T-helper 17 cell (primary cell): ENCODE results near the gene RECK. TPM values are rescaled to one million over a fixed set of nuclear protein-coding genes. Genes with fewer than 3 reads are reported as not detected.
"Not testable (repeated sequence)": the region's sequence is repeated elsewhere in the genome, so short reads cannot be mapped to it uniquely, and the experiment has no call there.

Experiments
- ATAC-seq: fragments of 150-1000 bp; cut with Tn5 transposase; 2 replicates; pipeline ENCODE4 v1.10.0; 2021; ENCODE audit warnings: mild to moderate bottlenecking, moderate library complexity
- DNase-seq, 3 donors: peaks; one replicate each; pipeline versions ENCODE4 v3.0.0 to v3.0.0-alpha.2; 2020 to 2021
- H3K9me3 ChIP-seq: one replicate; pipeline ENCODE4 v1.7.0; 2013; ENCODE audit warnings: low read length, mild to moderate bottlenecking; ENCODE audit not compliant: control insufficient read depth, poor library complexity, severe bottlenecking
- H3K27ac Mint-ChIP-seq: one replicate; pipeline ENCODE4 v1.8.0; 2022; ENCODE audit warnings: mild to moderate bottlenecking, moderate library complexity, mixed read lengths
- H3K27me3 Mint-ChIP-seq: one replicate; pipeline ENCODE4 v1.8.0; 2022; ENCODE audit warnings: mixed read lengths
- H3K36me3 Mint-ChIP-seq: one replicate; pipeline ENCODE4 v1.8.0; 2022; ENCODE audit warnings: low read depth, mixed read lengths
- H3K4me1 Mint-ChIP-seq: one replicate; pipeline ENCODE4 v1.8.0; 2022; ENCODE audit warnings: mild to moderate bottlenecking, mixed read lengths
- H3K4me3 Mint-ChIP-seq: one replicate; pipeline ENCODE4 v1.8.0; 2022; ENCODE audit warnings: mild to moderate bottlenecking, moderate library complexity, mixed read lengths
- total RNA-seq, 4 donors: library from RNA in 2 of 4; stranded (reverse) in 2 of 4; gene quantifications; one replicate each; pipeline ENCODE4 v1.2.3 and lab custom pipeline; 2022 to 2026

RECK gene
- total RNA-seq, 2 donors from 2014 or later: 6.4 to 7.8 TPM

GRCh38 chr9:36118706-36119105 lies 82.0 kb downstream of the RECK start:
- H3K4me3 Mint-ChIP-seq: no peak overlapping the region
- ATAC-seq: no peak
- DNase-seq: no peak
- H3K36me3 Mint-ChIP-seq: peaks cover 8% of the 10 kb centered on the region
- H3K27me3 Mint-ChIP-seq: no peaks in the 10 kb centered on the region
- H3K27ac Mint-ChIP-seq: no peak overlapping the region
- no peaks in the 10 kb centered on the region for H3K9me3 ChIP-seq
- H3K4me1 Mint-ChIP-seq: peaks cover 4% of the 10 kb centered on the region

DNA sequence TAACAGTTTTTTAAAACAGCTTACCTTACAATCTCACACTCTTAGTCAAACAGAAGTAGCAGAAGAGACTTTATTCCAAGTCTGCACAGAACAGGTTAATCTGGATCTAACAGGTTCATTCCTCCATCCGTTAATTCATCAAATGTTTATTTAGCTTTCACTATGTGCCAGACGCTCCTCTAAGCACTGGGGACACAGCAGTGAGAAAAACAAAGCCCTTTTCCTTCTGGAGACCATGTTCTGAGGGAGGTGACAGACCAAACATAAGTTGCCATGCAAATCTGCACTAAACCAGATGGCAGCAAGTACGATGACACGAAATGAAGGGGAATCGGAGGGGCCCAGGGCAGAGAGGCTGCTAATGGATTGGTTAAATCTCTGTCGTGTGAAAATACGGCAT lies 82.8 kb downstream of the RECK start:
- Mint-ChIP-seq H3K4me3 (no peak overlapping the region), H3K27me3 (no peaks in the 10 kb centered on the region), H3K4me1 (peaks cover 4% of the 10 kb centered on the region), H3K27ac (no peak overlapping the region), H3K36me3 (peaks cover 8% of the 10 kb centered on the region)
- no peak for ATAC-seq
- H3K9me3 ChIP-seq: no peaks in the 10 kb centered on the region
- no peak for DNase-seq

GRCh38 chr9:36120705-36121104 lies 84.0 kb downstream of the RECK start:
- no peaks in the 10 kb centered on the region for H3K27me3 Mint-ChIP-seq

GRCh38 chr9:36121971-36122370 lies 85.3 kb downstream of the RECK start:
- Mint-ChIP-seq H3K27me3 (no peaks in the 10 kb centered on the region), H3K4me3 (no peak overlapping the region), H3K4me1 (peaks cover 16% of the 10 kb centered on the region), H3K36me3 (peaks cover 8% of the 10 kb centered on the region), H3K27ac (peak overlapping the region; percentile 73)
- DNase-seq: no peak
- no peaks in the 10 kb centered on the region for H3K9me3 ChIP-seq
- ATAC-seq: no peak

More at GRCh38 chr9:36120705-36121104, 84.0 kb downstream of the RECK start:
- Mint-ChIP-seq H3K4me1 (peaks cover 10% of the 10 kb centered on the region), H3K4me3 (no peak overlapping the region), H3K27ac (peak overlapping the region; percentile 73), H3K36me3 (peaks cover 8% of the 10 kb centered on the region)
- DNase-seq: no peak
- H3K9me3 ChIP-seq: no peaks in the 10 kb centered on the region
- no peak for ATAC-seq

GRCh38 chr9:36123515-36123914 lies 86.8 kb downstream of the RECK start:
- peaks cover 4% of the 10 kb centered on the region for H3K36me3 Mint-ChIP-seq
- no peak overlapping the region for H3K27ac Mint-ChIP-seq
- peaks cover 27% of the 10 kb centered on the region for H3K4me1 Mint-ChIP-seq
- no peaks in the 10 kb centered on the region for H3K27me3 Mint-ChIP-seq
- ATAC-seq: no peak
- no peaks in the 10 kb centered on the region for H3K9me3 ChIP-seq
- no peak for DNase-seq
- H3K4me3 Mint-ChIP-seq: no peak overlapping the region

DNA sequence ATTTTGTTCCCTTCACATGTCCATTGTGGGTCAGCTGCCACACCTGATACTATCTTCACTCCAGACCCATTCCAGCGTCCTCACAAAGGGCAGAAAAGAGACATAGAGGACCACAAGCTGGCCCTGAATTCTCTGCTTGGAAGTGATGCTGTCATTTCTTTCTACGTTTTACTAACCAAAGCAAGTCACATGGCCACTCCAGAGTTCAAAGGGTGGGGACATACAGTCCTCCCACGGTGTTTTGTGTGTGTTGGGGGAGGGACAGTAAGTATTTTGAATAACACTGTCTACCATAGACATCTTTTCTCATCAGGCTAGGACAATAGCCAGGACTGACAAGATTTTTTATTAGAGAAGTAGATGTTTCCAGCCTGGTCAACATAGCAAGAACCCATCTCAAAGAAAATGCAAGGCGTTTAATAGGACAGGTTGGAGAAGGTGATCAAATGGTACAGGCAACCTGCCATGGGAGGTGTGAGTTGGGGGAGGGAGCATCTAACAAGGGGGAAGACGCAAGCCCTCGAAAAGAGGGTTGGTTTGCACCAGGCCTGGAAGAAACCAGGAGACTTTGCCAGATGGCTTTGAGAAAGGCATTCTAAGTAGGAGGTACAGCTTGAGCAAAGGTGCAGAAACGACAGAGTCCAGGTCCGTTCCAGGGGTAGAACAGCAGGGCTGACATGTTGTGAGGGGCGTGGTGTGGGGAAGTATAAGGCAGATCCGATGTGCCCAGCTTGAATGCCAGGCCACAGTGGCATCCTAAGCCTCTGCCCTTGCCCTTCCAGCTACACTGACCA lies 88.5 kb downstream of the RECK start:
- H3K9me3 ChIP-seq: no peaks in the 10 kb centered on the region
- peaks cover 27% of the 10 kb centered on the region for H3K4me1 Mint-ChIP-seq
- no peaks in the 10 kb centered on the region for H3K27me3 Mint-ChIP-seq
- no peak overlapping the region for H3K27ac Mint-ChIP-seq
- no peak for ATAC-seq
- H3K36me3 Mint-ChIP-seq: peaks cover 4% of the 10 kb centered on the region
- DNase-seq: no peak
- no peak overlapping the region for H3K4me3 Mint-ChIP-seq

DNA sequence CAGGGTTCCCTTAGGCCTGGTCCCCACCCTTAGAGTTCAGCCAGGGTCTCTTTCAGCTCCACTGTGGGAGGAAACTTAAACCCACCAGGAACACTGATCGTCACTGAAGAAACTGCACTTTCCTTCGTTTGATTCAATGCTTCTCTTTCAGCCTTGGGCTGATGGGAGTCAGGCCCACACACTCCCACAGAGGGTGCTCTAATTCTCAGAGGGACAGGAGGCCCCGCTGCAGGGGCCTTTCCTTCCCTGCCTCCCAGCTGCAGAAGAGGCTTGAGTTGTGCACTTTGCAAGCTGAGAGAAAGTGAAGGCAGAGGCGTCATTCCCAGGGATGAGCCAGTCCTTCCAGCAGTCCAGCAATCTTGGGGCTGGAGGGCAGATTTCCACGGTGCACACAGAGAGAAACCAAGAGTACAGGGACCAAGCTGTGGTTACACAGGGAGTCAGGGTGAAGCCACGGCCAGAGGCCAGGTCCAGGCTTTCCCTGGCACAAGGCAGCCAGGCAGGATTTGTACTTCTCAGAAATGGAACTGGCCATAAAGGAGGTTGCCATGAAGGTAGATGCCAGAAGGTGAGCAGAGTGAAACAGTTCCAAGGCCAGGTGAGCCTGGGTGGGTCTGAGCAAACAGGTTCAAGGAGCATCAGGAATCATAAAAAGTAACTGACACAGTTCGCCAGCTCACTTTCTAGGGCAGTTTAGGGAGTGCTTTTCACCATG lies 89.5 kb downstream of the RECK start:
- DNase-seq: no peak
- no peaks in the 10 kb centered on the region for H3K27me3 Mint-ChIP-seq
- ATAC-seq: no peak
- peak overlapping the region; percentile 37 for H3K27ac Mint-ChIP-seq
- no peak overlapping the region for H3K4me3 Mint-ChIP-seq
- no peaks in the 10 kb centered on the region for H3K9me3 ChIP-seq
- peaks cover 4% of the 10 kb centered on the region for H3K36me3 Mint-ChIP-seq
- peaks cover 27% of the 10 kb centered on the region for H3K4me1 Mint-ChIP-seq

DNA sequence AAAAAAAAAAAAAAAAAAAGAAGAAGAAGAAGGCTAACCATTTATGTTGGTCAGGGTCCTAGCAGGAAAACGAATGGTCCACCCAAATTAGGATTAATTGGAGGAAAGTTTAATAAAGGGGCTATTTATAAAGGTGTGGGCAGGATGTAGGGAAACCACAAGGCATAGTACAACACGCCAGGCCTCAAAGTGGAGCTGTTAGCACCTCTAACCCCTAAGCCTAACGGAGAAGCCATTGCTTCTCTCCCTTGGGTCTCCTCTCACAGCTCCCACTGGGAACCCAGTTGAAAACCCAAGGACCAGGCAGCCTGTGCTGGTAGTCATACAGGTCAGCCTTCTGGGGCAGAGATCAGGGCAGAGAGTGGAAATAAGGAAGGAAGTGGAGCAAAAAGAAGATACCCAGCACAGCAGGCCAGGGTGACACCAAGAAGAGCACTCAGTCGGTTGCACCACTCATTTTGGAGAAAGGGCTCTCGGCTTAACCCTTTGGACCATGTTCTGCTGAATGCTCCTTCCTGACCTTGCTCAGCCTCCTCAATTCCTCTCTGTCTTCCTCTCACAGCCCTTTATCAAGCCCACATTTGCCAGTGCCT lies 91.0 kb downstream of the RECK start:
- Mint-ChIP-seq H3K4me1 (peaks cover 22% of the 10 kb centered on the region), H3K27ac (peak overlapping the region; percentile 59), H3K36me3 (peaks cover 2% of the 10 kb centered on the region), H3K27me3 (no peaks in the 10 kb centered on the region), H3K4me3 (no peak overlapping the region)
- no peak for DNase-seq
- H3K9me3 ChIP-seq: no peaks in the 10 kb centered on the region
- peak; percentile 54 for ATAC-seq

- ATAC-seq: no peak
- peaks cover 22% of the 10 kb centered on the region for H3K4me1 Mint-ChIP-seq
- H3K27ac Mint-ChIP-seq: peak overlapping the region; percentile 59
- no peak overlapping the region for H3K4me3 Mint-ChIP-seq
- H3K36me3 Mint-ChIP-seq: no peaks in the 10 kb centered on the region
- H3K27me3 Mint-ChIP-seq: no peaks in the 10 kb centered on the region
- DNase-seq: no peak
- H3K9me3 ChIP-seq: no peaks in the 10 kb centered on the region
These were observed 91.6 kb downstream of the RECK start for GRCh38 chr9:36128349-36128748.

DNA sequence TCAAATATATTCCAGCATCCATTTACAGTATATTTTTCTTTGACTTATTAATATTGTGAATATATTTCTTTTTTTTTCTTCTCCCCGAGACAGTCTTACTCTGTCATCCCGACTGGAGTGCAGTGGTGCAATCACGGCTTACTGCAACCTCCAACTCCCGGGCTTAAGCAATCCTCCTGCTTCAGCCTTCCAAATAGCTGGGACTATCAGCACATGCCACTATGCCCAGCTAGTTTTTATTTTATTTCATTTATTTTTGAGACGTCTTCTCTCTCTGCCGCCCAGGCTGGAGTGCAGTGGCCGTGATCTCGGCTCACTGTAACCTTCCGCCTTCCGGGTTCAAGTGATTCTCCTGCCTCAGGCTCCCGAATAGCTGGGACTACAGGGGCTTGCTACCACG lies 92.4 kb downstream of the RECK start:
- ATAC-seq: no peak
- no peaks in the 10 kb centered on the region for H3K27me3 Mint-ChIP-seq
- peaks cover 22% of the 10 kb centered on the region for H3K4me1 Mint-ChIP-seq
- no peaks in the 10 kb centered on the region for H3K9me3 ChIP-seq
- no peak overlapping the region for H3K27ac Mint-ChIP-seq
- no peak for DNase-seq
- H3K36me3 Mint-ChIP-seq: no peaks in the 10 kb centered on the region
- H3K4me3 Mint-ChIP-seq: no peak overlapping the region

DNA sequence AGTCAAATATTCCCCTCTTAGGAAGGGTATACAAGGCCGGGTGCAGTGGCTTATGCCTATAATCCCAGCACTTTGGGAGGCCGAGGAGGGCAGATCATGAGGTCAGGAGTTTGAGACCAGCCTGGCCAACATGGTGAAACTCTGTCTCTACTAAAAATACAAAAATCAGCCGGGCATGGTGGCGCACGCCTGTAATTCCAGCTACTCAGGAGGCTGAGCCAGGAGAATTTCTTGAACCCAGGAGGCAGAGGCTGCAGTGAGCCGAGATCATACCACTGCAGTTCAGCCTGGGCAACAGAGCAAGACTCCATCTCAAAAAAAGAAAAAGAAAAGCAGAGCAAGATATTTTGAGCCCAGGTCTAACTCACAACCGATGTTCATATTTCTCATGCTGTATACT lies 95.0 kb downstream of the RECK start:
- peaks cover 16% of the 10 kb centered on the region for H3K4me1 Mint-ChIP-seq
- ATAC-seq, DNase-seq, H3K27ac Mint-ChIP-seq, H3K9me3 ChIP-seq, H3K36me3 Mint-ChIP-seq, H3K4me3 Mint-ChIP-seq, H3K27me3 Mint-ChIP-seq: not testable (repeated sequence)

GRCh38 chr9:36132086-36132485 lies 95.4 kb downstream of the RECK start:
- no peak overlapping the region for H3K27ac Mint-ChIP-seq
- H3K4me1 Mint-ChIP-seq: peaks cover 15% of the 10 kb centered on the region
- no peak overlapping the region for H3K4me3 Mint-ChIP-seq
- DNase-seq (no peak), ATAC-seq (no peak)
- H3K36me3 Mint-ChIP-seq: peaks cover under 1% of the 10 kb centered on the region
- no peaks in the 10 kb centered on the region for H3K9me3 ChIP-seq
- no peaks in the 10 kb centered on the region for H3K27me3 Mint-ChIP-seq

DNA sequence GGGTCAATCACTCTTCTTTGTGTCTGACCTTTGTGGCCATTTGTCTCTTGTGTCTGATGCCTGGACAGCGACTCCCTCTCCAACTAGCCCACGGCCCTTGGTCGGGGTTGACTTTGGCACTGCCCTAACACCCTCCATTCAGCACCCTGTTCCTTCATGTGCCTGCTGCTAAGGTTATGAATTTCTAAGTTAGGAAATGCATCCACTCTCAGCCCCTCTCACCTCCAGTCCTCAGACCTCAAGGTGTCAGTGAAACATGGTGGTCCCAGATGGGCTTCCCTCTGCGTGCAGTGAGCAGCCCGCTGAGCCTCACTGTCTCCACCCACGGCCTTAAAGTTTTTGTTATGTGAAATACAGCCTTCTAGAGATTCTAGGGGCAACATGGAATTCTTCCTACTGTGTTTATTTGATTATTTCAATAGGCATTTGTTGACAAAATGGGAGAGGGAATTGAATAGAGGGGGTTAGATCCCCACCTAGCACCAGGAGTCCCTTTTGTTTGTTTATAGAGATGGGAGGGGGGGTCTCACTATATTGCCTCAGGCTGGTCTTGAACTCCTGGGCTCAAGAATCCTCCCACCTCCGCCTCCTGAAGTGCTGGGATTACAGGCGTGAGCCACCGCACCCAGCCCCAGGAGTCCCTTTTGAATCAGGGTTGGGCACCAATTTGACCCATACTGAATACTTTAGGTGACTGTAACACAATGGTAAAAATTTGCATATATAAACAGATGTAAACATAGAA lies 98.2 kb downstream of the RECK start:
- Mint-ChIP-seq H3K27ac (no peak overlapping the region), H3K4me1 (peaks cover 32% of the 10 kb centered on the region), H3K36me3 (peaks cover 3% of the 10 kb centered on the region), H3K4me3 (peak overlapping the region; percentile 92), H3K27me3 (no peaks in the 10 kb centered on the region)
- H3K9me3 ChIP-seq: no peaks in the 10 kb centered on the region
- ATAC-seq: no peak
- no peak for DNase-seq
